ENCODE measurements around the gene HABP2. TPM values are rescaled to one million over a fixed set of nuclear protein-coding genes. Genes with fewer than 3 reads are reported as not detected.

HABP2 gene
- total and polyA plus RNA-seq, 9 of the 15 experiments (the other 6 are each of a cell fraction or from before 2014, with no cell fraction given) = 0.09 TPM; not detected in 8

DNA sequence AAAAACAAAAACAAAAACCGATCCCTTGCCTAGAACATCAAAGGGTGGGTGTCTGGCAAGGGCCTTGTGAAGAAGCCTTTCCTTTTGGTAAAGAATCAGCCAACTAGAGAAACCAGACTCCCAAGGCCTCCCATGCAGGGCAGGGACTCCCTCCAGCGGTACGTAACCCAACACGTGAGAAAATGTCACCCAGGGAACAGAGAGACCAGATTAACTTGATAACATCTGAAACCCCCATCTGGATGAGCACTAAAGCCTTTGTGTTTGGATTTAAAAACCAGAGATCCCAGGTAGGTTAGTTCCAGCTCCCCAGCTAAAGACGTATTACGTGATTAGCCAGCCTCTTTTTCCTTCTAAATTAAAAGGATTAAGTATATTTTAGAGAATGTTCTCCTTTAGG is 3.0 kb upstream of the HABP2 start:
- no peaks in the 10 kb centered on the region for H3K79me2 ChIP-seq (ENCODE audit: control insufficient read depth, insufficient read depth, low read length)
- in situ Hi-C loops (cut with MboI) = no loop called here
- H3K9me1 ChIP-seq (ENCODE audit: control insufficient read depth, insufficient read depth, low read length) = no peaks in the 10 kb centered on the region
- intact Hi-C loops (cut with micrococcal nuclease) = no loop called here
- no peaks in the 10 kb centered on the region for H3K9me3 ChIP-seq (replicated peaks; ENCODE audit: control insufficient read depth, insufficient read depth, low read depth, low read length)
- no peaks in the 10 kb centered on the region for H3K4me1 ChIP-seq (replicated peaks in 1 of 2; ENCODE audit: control insufficient read depth in 2 of 2, insufficient read depth in 2 of 2, low read length in 2 of 2)
- ATAC-seq (no peak), DNase-seq (ENCODE audit: extremely low read depth in 1 of 4, low spot score in 3 of 4) (no peak), FAIRE-seq (no peak)
- no peak overlapping the region for H3K4me3 ChIP-seq
- no TSS peak for BruUV-seq (replicated peaks)
- H2AFZ ChIP-seq (ENCODE audit: low read depth, low read length) = peak overlapping the region; percentile 40; the same call in 1 of the 2 replicates
- H3K9ac ChIP-seq (ENCODE audit: insufficient read depth in 1 of 2, low read depth in 2 of 2, low read length in 2 of 2) = no peak overlapping the region
- H3K4me2 ChIP-seq (ENCODE audit: insufficient read depth, low read length) = no peak overlapping the region
- POLR2A ChIA-PET = no interaction called here
- no peaks in the 10 kb centered on the region for H4K20me1 ChIP-seq (replicated peaks; ENCODE audit: control insufficient read depth, insufficient read depth, low read length)
- no peaks in the 10 kb centered on the region for H3K36me3 ChIP-seq (ENCODE audit: control insufficient read depth, insufficient read depth, low read length)
- H3K27ac ChIP-seq (ENCODE audit: extremely low read depth, low read depth, low read length) = no peak overlapping the region
- CTCF ChIA-PET (ENCODE audit: low intra/inter-chr PET ratio) = no interaction called here
- peaks cover 0 to 6% of the 10 kb centered on the region in 2 experiments; a peak in 3 of 5 replicates for H3K27me3 ChIP-seq (ENCODE audit: control insufficient read depth in 2 of 2, insufficient read depth in 2 of 2, low read length in 2 of 2)
- 55% methylated on average over 6 of the region's 6 CpGs for WGBS (ENCODE audit: insufficient coverage, low coverage, missing lambda C conversion rate)
- TF ChIP-seq FOSL1 (tag; conservative IDR thresholded peaks at IDR 0.05) (no peak), MTA3 (IDR thresholded peaks at IDR 0.05; ENCODE audit: borderline replicate concordance) (no peak), NFE2 (IDR thresholded peaks at IDR 0.05; ENCODE audit: low read depth) (no peak), PHF20 (IDR thresholded peaks at IDR 0.05; ENCODE audit: partially characterized antibody) (no peak)
- TF ChIP-seq, protein P1, sequence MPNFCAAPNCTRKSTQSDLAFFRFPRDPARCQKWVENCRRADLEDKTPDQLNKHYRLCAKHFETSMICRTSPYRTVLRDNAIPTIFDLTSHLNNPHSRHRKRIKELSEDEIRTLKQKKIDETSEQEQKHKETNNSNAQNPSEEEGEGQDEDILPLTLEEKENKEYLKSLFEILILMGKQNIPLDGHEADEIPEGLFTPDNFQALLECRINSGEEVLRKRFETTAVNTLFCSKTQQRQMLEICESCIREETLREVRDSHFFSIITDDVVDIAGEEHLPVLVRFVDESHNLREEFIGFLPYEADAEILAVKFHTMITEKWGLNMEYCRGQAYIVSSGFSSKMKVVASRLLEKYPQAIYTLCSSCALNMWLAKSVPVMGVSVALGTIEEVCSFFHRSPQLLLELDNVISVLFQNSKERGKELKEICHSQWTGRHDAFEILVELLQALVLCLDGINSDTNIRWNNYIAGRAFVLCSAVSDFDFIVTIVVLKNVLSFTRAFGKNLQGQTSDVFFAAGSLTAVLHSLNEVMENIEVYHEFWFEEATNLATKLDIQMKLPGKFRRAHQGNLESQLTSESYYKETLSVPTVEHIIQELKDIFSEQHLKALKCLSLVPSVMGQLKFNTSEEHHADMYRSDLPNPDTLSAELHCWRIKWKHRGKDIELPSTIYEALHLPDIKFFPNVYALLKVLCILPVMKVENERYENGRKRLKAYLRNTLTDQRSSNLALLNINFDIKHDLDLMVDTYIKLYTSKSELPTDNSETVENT (CRISPR knock-in tag; IDR thresholded peaks at IDR 0.05) = no peak
- TF ChIP-seq, protein P2, sequence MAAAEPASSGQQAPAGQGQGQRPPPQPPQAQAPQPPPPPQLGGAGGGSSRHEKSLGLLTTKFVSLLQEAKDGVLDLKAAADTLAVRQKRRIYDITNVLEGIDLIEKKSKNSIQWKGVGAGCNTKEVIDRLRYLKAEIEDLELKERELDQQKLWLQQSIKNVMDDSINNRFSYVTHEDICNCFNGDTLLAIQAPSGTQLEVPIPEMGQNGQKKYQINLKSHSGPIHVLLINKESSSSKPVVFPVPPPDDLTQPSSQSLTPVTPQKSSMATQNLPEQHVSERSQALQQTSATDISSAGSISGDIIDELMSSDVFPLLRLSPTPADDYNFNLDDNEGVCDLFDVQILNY (CRISPR knock-in tag; IDR thresholded peaks at IDR 0.05) = no peak
- TF ChIP-seq, protein P3, sequence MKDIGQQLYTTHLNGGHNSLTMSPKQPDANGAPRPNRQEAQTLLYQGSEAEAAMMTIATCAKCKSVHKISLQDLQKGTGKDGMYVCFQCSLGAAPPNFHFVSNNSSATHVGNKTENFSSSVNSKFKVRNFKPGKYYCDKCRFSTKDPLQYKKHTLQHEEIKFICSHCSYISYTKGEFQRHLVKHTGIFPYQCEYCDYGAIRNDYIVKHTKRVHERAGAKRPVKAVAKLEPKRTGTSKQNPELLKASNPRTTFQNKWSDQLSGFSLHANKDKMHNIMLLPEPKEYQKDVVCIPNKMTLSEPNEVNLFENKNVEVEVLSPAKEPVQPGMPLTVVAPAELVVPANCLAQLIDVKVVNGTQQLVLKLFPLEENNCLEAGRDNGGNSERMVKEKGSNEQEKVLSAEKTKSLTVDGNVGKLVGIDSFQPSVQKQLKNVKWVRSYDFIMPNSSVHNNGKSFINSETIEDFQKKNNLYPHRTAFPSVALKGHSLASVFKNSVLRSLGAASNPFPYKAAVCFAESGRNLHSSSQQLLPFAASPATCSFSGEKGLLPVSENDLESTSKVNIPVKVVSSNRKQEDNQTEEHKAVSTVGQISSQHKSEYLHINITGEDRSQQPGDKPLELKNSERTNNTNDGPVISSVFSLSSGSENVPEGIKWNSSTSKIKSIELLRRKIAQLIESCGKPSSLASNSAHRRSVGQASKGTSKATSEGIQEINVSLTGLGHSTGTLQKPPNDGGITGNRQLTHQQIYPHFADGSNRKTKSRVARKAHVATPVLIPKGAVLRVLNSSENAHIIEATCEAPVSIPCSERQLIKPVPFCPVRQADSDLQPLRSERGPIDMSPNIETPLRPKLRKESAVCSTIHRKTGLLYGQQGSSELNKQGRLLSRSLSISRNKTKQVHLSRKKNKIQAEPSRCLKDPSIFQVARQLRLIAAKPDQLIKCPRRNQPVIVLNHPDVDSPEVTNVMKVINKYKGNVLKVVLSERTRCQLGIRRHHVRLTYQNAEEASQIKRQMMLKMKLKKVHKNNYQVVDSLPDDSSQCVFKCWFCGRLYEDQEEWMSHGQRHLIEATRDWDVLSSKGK (CRISPR knock-in tag; IDR thresholded peaks at IDR 0.05) = no peak
